RPMI7951 (cell line): ENCODE results near the gene MTCH2. TPM values are rescaled to one million over a fixed set of nuclear protein-coding genes. Genes with fewer than 3 reads are reported as not detected.
"Not testable (repeated sequence)": the region's sequence is repeated elsewhere in the genome, so short reads cannot be mapped to it uniquely, and the experiment has no call there.

Source experiments
- DNase-seq: peaks from one replicate; pipeline ENCODE4 v3.0.0-alpha.2; 2012; ENCODE audit warnings: low read depth
- total RNA-seq: library from RNA; depleted of rRNA; stranded (reverse); fragments of >200 nt; shearing (Covaris generic); gene quantifications from 2 replicates; pipeline ENCODE4 v1.2.3, GENCODE V29; 2014; rRNA removed

Gene MTCH2
- 135 and 158 TPM in 2 replicates for total RNA-seq

DNA sequence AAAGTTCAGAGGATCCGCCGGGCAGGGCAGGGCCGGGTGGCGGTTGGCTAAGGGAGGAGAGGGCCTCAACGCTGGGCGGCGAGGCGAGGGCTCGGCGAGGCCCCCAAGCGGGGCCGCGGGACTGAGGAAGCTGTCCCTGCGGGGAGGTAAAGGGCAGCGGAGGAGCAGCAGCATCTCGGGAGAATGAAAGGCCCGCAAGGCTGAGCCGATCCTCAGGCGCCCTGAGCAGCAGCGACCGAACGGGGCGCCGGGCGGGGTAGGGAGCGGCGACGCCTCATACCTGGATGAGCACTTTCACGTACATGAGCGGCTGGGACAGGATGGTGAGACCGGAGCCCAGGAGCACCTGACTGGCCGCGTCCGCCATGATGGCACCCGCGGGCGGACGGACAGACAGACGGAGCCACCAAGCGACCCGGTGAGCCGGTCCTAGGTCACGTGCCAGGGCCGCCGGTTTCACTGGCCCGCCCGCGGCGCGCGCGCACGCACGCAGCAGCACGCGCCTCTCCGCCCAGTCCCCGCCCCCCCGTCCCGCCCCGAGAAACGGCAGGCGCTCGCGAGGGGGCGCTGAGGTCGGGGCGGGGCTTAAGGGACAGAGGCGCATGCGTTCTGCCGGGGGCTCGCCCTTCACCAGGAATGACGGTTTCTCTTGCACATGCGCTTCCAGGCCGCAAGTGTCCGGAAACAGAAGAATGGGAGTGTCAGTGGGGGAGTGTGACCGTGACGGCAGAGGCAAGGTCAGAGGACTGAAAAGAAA is at the start of gene MTCH2:
Gene MTCH2, minus strand, starts transcription at position 461 of the 757 bp plus-strand sequence. Its CDS starts 94 bp downstream, at position 367.
- DNase-seq: peak; percentile 94

DNA sequence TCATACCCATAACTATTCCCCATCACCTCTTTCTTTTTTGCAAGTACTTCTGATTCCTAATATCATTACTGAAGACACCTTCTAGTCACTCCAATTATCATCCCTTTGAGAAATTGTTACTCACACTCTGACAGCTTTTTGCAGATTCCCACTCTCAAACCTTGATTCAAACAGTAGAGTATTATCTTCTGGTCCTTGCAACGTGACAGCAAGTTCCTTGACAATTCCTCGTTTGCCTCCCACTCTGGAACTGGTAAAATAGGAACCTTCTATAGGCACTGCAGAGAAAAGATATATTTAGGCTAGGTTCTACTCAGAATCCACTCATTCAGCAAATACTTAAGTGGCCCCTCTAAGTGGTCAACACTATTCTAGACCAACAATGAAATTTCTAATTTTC is 49.6 kb upstream of the MTCH2 start:
- no peak for DNase-seq

DNA sequence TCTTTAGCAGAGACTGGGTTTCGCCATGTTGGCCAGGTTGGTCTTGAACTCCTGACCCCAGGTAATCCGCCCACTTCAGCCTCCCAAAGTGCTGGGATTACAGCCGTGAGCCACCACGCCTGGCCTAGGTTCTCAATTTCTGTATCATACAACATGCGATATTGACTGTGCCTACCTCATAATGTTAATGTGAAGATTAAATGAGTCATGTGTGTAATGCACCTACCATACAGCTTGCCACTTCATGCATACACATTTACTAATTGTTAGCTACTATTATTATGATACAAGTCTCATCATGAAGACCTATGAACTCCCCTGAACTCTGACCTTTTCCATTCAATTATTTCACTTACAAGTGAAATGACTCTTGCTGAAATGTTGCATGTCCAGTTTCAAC is 47.1 kb upstream of the MTCH2 start:
- no peak for DNase-seq

DNA sequence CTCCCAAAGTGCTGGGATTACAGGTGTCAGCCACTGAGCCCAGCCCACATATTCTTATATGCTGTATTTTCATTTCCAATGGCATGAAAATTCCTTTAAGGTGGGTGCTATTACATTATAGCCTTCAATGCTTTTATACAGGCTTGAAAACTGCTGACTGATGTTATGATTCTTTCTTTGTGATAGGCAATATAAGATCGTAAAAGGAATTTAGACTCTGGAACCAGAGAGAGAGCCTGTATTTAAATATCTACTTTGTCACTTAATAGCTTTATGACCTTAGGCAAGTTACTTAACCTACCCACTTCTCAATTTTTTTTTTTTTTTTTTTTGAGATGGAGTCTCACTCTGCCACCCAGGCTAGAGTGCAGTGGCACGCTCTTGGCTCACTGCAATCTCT is 46.6 kb upstream of the MTCH2 start:
- DNase-seq: no peak

DNA sequence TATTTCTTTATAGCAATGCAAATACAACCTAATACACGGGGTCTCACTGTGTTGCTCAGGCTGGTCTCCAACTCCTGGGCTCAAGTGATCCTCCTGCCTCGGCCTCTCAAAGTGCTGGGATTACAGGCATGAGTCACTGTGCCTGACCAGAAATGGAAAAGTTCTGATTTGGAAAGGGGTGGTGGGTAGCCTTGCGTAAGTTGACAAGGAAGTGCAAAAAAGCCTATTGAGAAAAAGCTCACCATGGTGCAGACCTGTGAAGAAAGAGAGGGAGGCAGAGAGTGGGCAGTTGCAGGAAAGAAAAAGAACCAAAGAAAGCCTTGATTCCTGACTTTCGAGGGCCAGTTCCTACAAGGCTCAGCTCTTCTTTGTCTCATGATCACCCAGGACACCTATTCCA is 45.8 kb upstream of the MTCH2 start:
- DNase-seq: no peak

DNA sequence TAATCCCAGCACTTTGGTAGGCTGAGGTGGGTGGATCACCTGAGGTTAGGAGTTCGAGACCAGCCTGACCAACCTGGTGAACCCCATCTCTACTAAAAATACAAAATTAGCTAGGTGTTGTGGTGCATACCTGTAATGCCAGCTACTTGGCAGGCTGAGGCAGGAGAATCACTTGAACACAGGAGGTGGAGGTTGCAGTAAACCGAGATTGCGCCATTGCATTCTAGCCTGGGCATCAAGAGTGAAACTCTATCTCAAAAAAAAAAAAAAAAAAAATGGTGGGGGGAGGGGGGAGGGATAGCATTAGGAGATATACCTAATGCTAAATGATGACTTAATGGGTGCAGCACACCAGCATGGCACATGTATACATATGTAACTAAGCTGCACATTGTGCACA is 44.3 kb upstream of the MTCH2 start:
- not testable (repeated sequence) for DNase-seq

GRCh38 chr11:47686151-47686550 is 43.8 kb upstream of the MTCH2 start:
- no peak for DNase-seq

- DNase-seq: no peak
Measured at GRCh38 chr11:47675851-47676250, 33.5 kb upstream of the MTCH2 start.

DNA sequence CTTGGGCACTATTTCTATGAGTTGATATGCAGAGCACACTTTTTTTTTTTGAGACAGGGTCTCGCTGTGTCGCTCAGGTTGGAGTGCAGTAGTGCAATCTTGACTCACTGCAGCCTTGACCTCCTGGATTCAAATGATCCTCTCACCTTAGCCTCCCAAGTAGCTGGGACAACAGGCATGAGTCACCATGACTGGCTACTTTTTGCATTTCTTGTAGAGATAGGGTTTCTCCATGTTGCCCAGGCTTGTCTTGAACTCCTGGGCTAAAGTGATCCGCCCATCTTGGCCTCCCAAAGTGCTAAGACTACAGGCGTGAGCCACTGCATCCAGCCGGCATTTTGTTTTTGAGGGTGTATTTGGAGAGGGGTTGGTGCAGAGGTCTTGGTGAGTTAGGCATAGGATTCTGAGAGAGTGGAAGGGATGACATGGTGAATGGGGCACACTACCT is 29.9 kb upstream of the MTCH2 start:
- peak; percentile 14 for DNase-seq

DNA sequence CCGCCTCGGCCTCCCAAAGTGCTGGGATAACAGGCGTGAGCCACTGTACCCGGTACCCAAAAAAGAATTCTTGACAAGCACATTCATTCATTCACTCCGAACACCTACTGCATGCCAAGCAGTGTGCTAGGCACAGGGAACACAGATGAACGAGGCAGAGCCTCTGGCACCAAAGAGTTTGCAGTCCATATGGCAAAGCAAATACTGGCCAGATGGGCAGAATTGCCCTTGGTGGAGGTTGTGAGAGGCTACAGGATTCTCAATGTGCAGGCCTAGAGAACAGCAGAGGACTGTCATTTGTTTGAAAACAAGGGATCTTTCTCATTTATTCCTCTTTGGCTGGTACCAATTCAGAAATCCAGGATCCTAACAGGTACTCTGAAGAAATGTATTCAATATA is 27.5 kb upstream of the MTCH2 start:
- DNase-seq: no peak

GRCh38 chr11:47668665-47669064 is 26.3 kb upstream of the MTCH2 start:
- no peak for DNase-seq

- no peak for DNase-seq
Measured at GRCh38 chr11:47667555-47667954, 25.2 kb upstream of the MTCH2 start.

DNA sequence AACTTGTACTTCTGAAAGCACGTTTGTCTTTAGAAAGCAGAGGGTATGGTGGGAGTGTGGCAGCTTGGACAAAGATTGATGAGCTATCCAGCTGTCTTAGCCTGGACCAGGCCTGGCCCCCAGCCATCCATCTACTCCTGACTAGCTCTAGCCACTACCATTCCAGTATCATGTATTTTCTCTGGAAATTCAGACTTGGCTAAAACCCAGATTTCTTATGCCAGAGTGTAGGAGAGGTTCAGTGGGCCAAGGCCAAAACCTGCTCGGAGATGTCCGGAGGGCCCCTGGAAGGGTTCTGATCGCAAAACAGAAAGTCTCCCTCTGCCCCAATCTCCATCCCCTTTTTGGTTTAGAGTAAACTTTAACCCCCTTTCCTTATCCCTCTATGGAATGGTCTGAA is 24.8 kb upstream of the MTCH2 start:
- DNase-seq: no peak

DNA sequence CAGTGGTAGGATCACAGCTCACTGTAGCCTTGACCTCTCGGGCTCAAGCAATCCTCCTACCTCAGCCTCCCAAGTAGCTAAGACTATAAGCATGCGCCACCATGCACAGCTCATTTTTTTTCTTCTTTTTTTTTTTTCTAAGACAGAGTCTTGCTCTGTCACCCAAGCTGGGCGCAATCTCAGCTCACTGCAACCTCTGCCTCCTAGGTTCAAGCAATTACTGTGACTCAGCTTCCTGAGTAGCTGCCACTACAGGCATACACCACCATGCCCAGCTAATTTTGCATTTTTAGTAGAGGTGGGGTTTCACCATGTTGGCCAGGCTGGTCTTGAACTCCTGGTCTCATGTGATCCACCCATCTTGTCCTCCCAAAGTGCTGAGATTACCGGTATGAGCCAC is 22.6 kb upstream of the MTCH2 start:
- peak; percentile 52 for DNase-seq

- no peak for DNase-seq
Measured at GRCh38 chr11:47661245-47661644, 18.9 kb upstream of the MTCH2 start.

GRCh38 chr11:47659276-47659675 is 16.9 kb upstream of the MTCH2 start:
- no peak for DNase-seq

- DNase-seq: no peak
Measured at GRCh38 chr11:47656260-47656885, 14.0 kb upstream of the MTCH2 start.

DNA sequence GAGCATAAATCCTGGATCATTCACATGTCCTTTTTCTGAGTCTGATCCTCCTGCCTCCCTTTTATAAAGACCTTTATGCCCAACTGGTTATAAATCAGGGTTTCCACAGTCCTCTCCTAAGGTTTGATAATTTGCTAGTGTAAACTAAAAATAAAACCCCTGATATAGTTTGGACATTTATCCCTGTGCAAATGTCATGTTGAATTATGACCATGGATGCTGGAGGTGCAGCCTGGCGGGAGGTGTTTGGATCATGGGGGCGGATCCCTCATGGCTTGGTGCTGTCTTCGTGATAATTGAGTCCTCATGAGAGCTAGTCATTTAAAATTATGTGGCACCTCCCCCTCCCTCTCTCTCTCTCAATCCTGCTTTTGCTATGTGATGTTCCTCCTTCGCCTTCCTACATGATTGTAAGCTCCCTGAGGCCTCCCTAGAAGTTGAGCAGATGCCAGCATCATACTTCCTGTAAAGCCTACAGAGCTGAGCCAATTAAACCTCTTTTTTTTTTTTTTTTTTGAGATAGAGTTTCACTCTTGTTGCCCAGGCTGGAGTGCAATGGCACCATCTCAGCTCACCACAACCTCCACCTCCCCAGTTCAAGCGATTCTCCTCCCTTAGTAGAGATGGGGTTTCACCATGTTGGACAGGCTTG is 9.6 kb upstream of the MTCH2 start:
- no peak for DNase-seq

DNA sequence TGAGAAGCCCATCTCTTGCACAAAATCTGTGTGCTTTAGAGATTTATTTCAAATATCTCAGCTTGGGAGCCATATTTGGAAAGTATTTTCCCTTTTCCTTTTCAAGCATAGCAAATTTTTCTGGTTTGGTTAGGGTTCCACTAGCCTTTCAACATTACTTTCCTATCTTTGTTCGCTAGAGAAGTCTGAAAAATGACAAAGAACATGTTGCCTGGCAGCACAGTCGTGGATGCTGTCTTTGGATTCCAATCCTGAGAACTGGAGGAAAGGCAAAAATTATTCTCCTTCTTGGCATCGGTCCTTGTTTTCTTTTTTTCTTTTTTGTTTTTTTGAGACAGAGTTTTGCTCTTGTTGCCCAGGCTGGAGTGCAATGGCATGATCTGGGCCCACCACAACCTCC is 6.9 kb upstream of the MTCH2 start:
- DNase-seq: no peak

GRCh38 chr11:47646019-47646418 is 3.7 kb upstream of the MTCH2 start:
- DNase-seq: no peak

DNA sequence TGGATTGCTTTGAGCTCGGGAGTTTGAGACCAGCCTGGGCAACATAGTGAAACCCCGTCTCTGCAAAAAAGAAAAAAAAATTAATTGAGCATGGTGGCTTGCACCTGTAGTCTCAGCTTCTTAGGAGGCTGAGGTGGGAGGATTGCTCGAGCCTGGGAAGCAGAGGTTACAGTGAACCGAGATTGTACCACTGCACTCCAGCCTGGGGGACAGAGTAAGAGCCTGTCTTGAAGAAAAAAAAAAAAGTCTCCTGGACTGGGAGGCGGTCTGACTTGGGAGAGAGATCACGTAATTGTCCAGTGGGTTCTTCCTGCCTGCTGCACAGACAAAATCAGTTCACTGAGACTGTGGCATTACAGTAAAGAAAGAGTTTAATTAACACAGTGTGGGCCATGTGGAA is 3.1 kb upstream of the MTCH2 start:
- DNase-seq: no peak

- DNase-seq: no peak
Measured at GRCh38 chr11:47641600-47642098, 710 bp downstream of the MTCH2 start.

GRCh38 chr11:47640506-47640905 is 1.9 kb downstream of the MTCH2 start:
- DNase-seq: not testable (repeated sequence)
